ENCODE measurements around the gene RNF168. TPM values are rescaled to one million over a fixed set of nuclear protein-coding genes. Genes with fewer than 3 reads are reported as not detected.

RNF168 gene
- total and polyA plus RNA-seq, 12 donors: 4.1 to 22.9 (median 16.7) TPM

DNA sequence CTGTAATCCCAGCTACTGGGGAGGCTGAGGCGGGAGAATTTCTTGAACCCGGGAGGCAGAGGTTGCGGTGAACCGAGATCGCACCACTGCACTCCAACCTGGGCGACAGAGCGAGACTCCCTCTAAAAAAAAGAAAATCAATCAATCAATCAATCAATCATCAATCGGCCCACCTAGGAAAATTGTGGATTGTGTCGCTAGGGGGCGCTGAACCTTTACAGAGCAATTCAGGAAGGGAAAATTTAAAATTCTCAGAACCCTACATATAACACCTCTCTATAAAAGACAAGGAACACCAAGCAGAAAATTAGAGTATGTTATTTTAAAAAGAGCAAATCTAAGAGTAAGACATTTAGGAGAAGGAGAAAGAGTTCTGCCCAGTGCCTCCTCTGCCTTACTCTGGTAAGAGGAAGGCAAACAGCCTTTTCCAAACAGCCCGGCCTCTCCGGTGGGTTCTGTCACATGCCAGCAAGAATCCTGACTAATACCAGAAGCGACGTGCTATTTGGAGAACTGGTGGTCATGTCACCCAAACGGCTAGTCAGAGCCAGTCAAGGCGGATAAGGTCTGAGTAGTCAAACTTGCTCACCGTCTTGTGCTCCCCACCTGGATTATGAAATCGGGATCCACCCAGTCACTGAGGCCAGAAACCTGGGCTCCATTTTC is 33.9 kb upstream of the RNF168 start:
- Histone ChIP-seq H3K36me3 (replicated peaks in 1 of 2) (no peaks in the 10 kb centered on the region), H3K9me3 (replicated peaks in 1 of 3) (no peaks in the 10 kb centered on the region), H3K4me3 (no peak overlapping the region), H3K4me1 (replicated peaks in 1 of 2) (no peaks in the 10 kb centered on the region), H3K27me3 (no peaks in the 10 kb centered on the region), H3K27ac (no peak overlapping the region)
- no peak for TF ChIP-seq POLR2A (IDR thresholded peaks at IDR 0.05)
- TF ChIP-seq, protein P1, sequence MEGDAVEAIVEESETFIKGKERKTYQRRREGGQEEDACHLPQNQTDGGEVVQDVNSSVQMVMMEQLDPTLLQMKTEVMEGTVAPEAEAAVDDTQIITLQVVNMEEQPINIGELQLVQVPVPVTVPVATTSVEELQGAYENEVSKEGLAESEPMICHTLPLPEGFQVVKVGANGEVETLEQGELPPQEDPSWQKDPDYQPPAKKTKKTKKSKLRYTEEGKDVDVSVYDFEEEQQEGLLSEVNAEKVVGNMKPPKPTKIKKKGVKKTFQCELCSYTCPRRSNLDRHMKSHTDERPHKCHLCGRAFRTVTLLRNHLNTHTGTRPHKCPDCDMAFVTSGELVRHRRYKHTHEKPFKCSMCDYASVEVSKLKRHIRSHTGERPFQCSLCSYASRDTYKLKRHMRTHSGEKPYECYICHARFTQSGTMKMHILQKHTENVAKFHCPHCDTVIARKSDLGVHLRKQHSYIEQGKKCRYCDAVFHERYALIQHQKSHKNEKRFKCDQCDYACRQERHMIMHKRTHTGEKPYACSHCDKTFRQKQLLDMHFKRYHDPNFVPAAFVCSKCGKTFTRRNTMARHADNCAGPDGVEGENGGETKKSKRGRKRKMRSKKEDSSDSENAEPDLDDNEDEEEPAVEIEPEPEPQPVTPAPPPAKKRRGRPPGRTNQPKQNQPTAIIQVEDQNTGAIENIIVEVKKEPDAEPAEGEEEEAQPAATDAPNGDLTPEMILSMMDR (IDR thresholded peaks at IDR 0.05): peak; percentile 48 to 73 (median 62)
- intact Hi-C loops (cut with DNase I): loop anchor here (10.0 kb wide), 2 partner anchors 147 to 157 kb away; no protein-coding TSS in a partner anchor
- DNase-seq: peak in 5 of 7 donors; percentile 38 to 64 (median 51)
- 34 to 49% (median 41%) methylated on average over 17 to 18 of the region's 18 CpGs for WGBS, 4 donors

DNA sequence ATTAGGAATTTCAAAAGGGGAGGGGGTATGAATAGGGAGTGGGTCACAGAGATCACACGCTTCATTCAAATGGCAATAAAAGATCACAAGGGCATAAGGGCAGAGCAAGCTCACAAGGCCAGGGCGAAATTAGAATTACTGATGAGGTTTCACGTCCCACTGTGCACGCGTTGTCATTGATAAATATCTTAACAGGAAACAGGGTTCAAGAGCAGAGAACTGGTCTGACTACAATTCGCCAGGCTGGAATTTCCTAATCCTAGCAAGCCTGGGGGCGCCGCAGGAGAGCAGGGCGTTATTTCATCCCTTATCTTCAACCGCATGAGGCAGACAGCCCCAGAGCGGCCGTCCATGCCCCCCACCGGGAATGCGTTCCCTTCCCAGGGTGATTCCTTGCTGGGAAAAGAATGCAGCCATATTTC is 29.7 kb upstream of the RNF168 start:
- WGBS, 4 donors: 19 to 38% (median 35%) methylated on average over 8 to 14 of the region's 14 CpGs
- TF ChIP-seq POLR2A (IDR thresholded peaks at IDR 0.05): no peak
- TF ChIP-seq, protein P1 (IDR thresholded peaks at IDR 0.05): no peak
- Histone ChIP-seq H3K36me3 (replicated peaks in 1 of 2) (no peaks in the 10 kb centered on the region), H3K9me3 (replicated peaks in 1 of 3) (peaks cover 0 to 5% (median 0%) of the 10 kb centered on the region in 3 donors), H3K4me3 (no peak overlapping the region), H3K4me1 (replicated peaks in 1 of 2) (no peaks in the 10 kb centered on the region), H3K27ac (no peak overlapping the region), H3K27me3 (no peaks in the 10 kb centered on the region)
- intact Hi-C loops (cut with DNase I): loop anchor here (10.0 kb wide), 2 partner anchors 152 to 162 kb away; no protein-coding TSS in a partner anchor
- DNase-seq: no peak

DNA sequence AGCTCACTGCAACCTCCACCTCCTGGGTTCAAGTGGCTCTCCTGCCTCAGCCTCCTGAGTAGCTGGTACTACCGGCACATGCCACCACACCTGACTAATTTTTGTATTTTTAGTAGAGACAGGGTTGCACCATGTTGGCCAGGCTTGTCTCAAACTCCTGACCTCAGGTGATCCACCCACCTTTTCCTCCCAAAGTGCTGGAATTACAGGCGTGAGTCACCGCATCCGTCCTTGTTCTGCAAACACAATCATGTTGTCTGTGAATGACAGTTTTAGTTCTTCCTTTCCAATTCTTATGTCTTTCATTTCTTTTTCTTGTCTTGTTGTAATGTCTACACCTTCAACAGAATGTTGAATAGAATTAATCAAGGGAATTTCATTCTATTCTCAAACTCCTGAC is 27.9 kb upstream of the RNF168 start:
- H3K4me3 ChIP-seq: no peak overlapping the region
- intact Hi-C loops (cut with DNase I): loop anchor here (10.0 kb wide), 2 partner anchors 153 to 163 kb away; no protein-coding TSS in a partner anchor
- H3K36me3 ChIP-seq (replicated peaks in 1 of 2): no peaks in the 10 kb centered on the region
- WGBS, 4 donors: 59 to 85% (median 79%) methylated on average over 4 of the region's 4 CpGs
- H3K27ac ChIP-seq: no peak overlapping the region
- H3K9me3 ChIP-seq (replicated peaks in 1 of 3): peaks cover 0 to 5% (median 0%) of the 10 kb centered on the region in 3 donors
- TF ChIP-seq, protein P1 (IDR thresholded peaks at IDR 0.05): no peak
- TF ChIP-seq POLR2A (IDR thresholded peaks at IDR 0.05): no peak
- no peaks in the 10 kb centered on the region for H3K4me1 ChIP-seq (replicated peaks in 1 of 2)
- no peak for DNase-seq
- H3K27me3 ChIP-seq: no peaks in the 10 kb centered on the region

DNA sequence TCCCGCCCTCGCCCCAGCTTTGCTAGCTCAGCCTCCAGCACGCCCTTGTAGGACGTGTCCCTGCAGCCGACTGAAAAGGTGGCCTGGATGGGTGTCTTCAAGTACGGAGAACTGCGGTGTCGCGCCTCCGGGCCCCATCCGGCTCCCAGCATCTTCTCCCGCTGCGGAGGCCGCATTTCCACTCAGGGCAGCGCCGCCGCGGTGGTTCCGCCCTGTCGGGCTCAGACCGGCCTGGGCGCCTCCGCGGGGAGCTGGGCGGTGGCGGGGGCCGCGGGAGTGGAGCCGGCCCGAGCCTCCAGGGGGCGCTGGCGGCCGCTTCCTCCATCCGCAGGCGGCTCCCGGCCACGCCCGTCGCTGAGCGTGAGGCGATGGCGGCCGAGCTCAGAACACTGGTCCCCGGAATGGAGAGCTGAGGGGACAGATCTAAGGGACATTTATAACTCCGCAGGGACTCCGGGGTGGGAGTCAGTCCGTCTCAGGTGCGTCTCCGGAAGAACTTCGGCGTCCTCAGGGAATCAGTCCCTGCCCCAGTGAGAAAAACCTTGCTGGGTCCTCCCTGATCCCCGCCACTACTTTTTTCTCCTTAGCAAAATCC is 25.2 kb upstream of the RNF168 start:
- 4 to 25% (median 6%) methylated on average over 6 to 52 of the region's 52 CpGs for WGBS, 4 donors
- intact Hi-C loops (cut with DNase I): loop anchor here in 1 of 2 donors (10.0 kb wide), 1 partner anchor 264 kb away; no protein-coding TSS in a partner anchor
- H3K9me3 ChIP-seq (replicated peaks in 1 of 3): peaks cover 0 to 5% (median 0%) of the 10 kb centered on the region in 3 donors
- H3K27ac ChIP-seq: no peak overlapping the region
- H3K4me1 ChIP-seq (replicated peaks in 1 of 2): no peaks in the 10 kb centered on the region
- no peaks in the 10 kb centered on the region for H3K36me3 ChIP-seq (replicated peaks in 1 of 2)
- H3K4me3 ChIP-seq: peak overlapping the region in 1 of 4 donors; percentile 60
- DNase-seq: peak in 6 of 7 donors; percentile 25 to 71 (median 56)
- no peaks in the 10 kb centered on the region for H3K27me3 ChIP-seq
- TF ChIP-seq POLR2A (IDR thresholded peaks at IDR 0.05): no peak
- TF ChIP-seq, protein P1 (IDR thresholded peaks at IDR 0.05): peak in 5 of 6 experiments; percentile 19 to 70 (median 60)

Measured in adrenal gland (tissue), 12 donors.